ENCODE data around the gene MON2.

DNA sequence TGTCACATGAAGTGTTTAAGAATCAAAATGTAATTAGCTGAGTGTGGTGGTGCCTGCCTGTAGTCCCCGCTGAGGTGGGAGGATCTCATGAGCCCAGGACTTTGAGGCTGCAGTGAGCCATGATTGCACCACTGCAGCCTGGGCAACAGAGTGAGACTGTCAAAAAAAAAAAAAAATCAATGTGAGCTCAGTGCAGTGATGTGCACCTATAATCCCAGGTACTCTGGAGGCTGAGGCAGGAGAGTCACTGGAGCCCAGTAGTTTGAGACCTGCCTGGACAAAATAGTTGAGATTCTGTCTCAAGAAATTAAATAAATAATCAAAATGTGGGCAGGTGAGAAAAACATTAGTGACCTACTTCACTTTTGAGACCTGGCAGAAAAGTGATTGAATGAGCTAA lies 140.0 kb downstream of the MON2 start:
- TF ChIP-seq, protein P1, sequence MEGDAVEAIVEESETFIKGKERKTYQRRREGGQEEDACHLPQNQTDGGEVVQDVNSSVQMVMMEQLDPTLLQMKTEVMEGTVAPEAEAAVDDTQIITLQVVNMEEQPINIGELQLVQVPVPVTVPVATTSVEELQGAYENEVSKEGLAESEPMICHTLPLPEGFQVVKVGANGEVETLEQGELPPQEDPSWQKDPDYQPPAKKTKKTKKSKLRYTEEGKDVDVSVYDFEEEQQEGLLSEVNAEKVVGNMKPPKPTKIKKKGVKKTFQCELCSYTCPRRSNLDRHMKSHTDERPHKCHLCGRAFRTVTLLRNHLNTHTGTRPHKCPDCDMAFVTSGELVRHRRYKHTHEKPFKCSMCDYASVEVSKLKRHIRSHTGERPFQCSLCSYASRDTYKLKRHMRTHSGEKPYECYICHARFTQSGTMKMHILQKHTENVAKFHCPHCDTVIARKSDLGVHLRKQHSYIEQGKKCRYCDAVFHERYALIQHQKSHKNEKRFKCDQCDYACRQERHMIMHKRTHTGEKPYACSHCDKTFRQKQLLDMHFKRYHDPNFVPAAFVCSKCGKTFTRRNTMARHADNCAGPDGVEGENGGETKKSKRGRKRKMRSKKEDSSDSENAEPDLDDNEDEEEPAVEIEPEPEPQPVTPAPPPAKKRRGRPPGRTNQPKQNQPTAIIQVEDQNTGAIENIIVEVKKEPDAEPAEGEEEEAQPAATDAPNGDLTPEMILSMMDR (IDR thresholded peaks at IDR 0.05), result no peak
- no peak for TF ChIP-seq SIN3A (IDR thresholded peaks at IDR 0.05; ENCODE audit: borderline replicate concordance, insufficient read depth, low read depth, low read length)
